Ectodermal cell (in vitro differentiated cells): ENCODE results near the gene PRSS1.
"Not testable (repeated sequence)": the region's sequence is repeated elsewhere in the genome, so short reads cannot be mapped to it uniquely, and the experiment has no call there.

ENCODE experiments used
- H3K27ac ChIP-seq: 2 replicates; pipeline ENCODE4 v1.7.0; 2013; ENCODE audit warnings: mild to moderate bottlenecking, low read depth, low read length; ENCODE audit not compliant: insufficient read depth, poor library complexity, severe bottlenecking
- H3K27me3 ChIP-seq: 2 replicates; pipeline ENCODE4 v1.7.0; 2013; ENCODE audit warnings: mild to moderate bottlenecking, low read length; ENCODE audit not compliant: insufficient read depth, control insufficient read depth, poor library complexity, severe bottlenecking
- H3K36me3 ChIP-seq: one replicate; pipeline ENCODE4 v1.7.0; 2013; ENCODE audit warnings: low read length; ENCODE audit not compliant: control insufficient read depth, insufficient read depth
- H3K4me1 ChIP-seq: one replicate; pipeline ENCODE4 v1.7.0; 2013; ENCODE audit warnings: low read length; ENCODE audit not compliant: control insufficient read depth, insufficient read depth
- H3K4me3 ChIP-seq: 2 replicates; pipeline ENCODE4 v1.7.0; 2013; ENCODE audit warnings: low read depth, low read length, control low read depth; ENCODE audit not compliant: insufficient read depth
- H3K9me3 ChIP-seq: 2 replicates; pipeline ENCODE4 v1.7.0; 2013; ENCODE audit warnings: mild to moderate bottlenecking, low read length, moderate library complexity; ENCODE audit not compliant: control insufficient read depth
- WGBS, 2 experiments: methylation state at CpG; one replicate each; pipeline ENCODE4 v1.1.7; 2013; ENCODE audit warnings: missing lambda C conversion rate in 2 of 2; 5-methylcytosine and 5-hydroxymethylcytosine counted together

PRSS1 gene

DNA sequence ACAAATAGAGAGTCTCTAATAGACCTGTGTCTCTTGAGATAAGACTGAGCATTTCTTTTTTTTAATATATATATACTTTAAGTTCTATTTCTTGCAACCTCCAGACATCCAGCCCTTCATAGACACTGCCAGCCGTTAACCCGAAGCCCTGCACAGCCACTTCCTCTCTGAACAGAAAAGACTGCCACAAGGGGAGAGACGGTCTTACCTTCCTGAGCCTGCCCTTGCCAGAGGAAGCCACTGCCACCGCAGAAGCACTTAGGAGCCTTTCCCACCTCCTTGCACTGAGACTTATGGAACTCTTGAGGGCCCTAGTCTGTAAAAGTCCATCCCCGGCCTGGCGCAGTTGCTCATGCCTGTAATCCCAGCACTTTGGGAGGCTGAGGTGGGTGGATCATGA, 31.8 kb upstream of the PRSS1 start:
- Histone ChIP-seq H3K9me3 (no peaks in the 10 kb centered on the region), H3K4me3 (no peak overlapping the region), H3K4me1 (no peaks in the 10 kb centered on the region), H3K27ac (no peak overlapping the region), H3K27me3 (no peaks in the 10 kb centered on the region), H3K36me3 (no peaks in the 10 kb centered on the region)
- WGBS, 2 experiments, result 91 to 93% methylated on average over 6 of the region's 6 CpGs

GRCh38 chr7:142718313-142718712, 31.0 kb upstream of the PRSS1 start:
- Histone ChIP-seq H3K27me3 (no peaks in the 10 kb centered on the region), H3K4me1 (no peaks in the 10 kb centered on the region), H3K36me3 (no peaks in the 10 kb centered on the region), H3K4me3 (no peak overlapping the region), H3K27ac (no peak overlapping the region), H3K9me3 (no peaks in the 10 kb centered on the region)
- 89 to 100% methylated on average over 1 of the region's 1 CpG for WGBS, 2 experiments

- H3K4me3 ChIP-seq, result no peak overlapping the region
- no peaks in the 10 kb centered on the region for H3K27me3 ChIP-seq
- 92 to 93% methylated on average over 8 of the region's 8 CpGs for WGBS, 2 experiments
Measured at GRCh38 chr7:142720172-142720773, 29.0 kb upstream of the PRSS1 start.

DNA sequence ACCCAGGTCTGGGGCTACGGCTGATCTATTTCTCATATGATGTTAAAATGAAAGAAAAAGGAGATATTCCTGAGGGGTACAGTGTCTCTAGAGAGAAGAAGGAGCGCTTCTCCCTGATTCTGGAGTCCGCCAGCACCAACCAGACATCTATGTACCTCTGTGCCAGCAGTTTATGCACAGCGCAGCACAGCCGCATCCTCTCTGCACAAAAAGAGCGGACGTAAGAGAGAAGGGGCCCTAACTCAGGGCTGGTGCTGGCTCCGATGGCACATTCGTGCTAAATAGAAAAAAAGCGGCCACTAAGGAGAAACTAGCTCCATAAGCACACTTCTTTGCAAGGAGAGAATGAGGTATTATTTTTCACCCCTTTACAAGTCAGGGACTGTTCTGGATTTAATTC, 28.3 kb upstream of the PRSS1 start:
- Histone ChIP-seq H3K4me3 (no peak overlapping the region), H3K27me3 (no peaks in the 10 kb centered on the region), H3K9me3 (no peaks in the 10 kb centered on the region), H3K27ac (no peak overlapping the region), H3K36me3 (no peaks in the 10 kb centered on the region), H3K4me1 (no peaks in the 10 kb centered on the region)
- 94 to 96% methylated on average over 10 of the region's 10 CpGs for WGBS, 2 experiments

More at GRCh38 chr7:142720172-142720773, 29.0 kb upstream of the PRSS1 start:
- H3K4me1 ChIP-seq, result no peaks in the 10 kb centered on the region
- no peaks in the 10 kb centered on the region for H3K36me3 ChIP-seq
- no peak overlapping the region for H3K27ac ChIP-seq
- no peaks in the 10 kb centered on the region for H3K9me3 ChIP-seq

DNA sequence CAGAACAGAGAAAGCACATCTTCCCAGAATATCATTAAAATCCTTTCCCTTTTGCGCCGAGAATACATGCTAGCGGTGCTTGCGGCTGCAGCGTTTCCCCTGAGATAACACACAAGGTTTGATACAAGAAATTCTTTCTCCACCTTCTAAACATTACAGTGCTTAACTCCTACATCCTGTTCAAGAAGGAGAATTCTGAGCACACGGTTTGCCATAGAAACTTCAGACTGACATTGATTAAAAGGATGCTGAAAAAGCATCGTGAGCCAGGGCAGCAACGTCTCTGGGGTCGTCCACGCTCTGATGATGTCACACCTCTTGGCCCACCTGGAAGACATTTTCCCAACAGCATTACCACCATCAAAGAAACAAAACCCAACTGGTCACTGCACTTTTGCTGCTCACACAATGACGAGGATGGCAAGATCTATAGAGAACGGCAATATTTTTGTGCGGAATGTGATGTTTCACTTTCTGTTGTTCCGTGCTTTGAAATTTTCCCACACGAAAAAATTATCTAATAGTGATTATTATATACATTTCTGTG, 27.0 kb upstream of the PRSS1 start:
- WGBS, 2 experiments, result 92% methylated on average over 13 to 14 of the region's 15 CpGs
- H3K4me3 ChIP-seq, result no peak overlapping the region
- no peak overlapping the region for H3K27ac ChIP-seq
- H3K36me3 ChIP-seq, result no peaks in the 10 kb centered on the region
- no peaks in the 10 kb centered on the region for H3K9me3 ChIP-seq
- no peaks in the 10 kb centered on the region for H3K27me3 ChIP-seq
- H3K4me1 ChIP-seq, result no peaks in the 10 kb centered on the region

DNA sequence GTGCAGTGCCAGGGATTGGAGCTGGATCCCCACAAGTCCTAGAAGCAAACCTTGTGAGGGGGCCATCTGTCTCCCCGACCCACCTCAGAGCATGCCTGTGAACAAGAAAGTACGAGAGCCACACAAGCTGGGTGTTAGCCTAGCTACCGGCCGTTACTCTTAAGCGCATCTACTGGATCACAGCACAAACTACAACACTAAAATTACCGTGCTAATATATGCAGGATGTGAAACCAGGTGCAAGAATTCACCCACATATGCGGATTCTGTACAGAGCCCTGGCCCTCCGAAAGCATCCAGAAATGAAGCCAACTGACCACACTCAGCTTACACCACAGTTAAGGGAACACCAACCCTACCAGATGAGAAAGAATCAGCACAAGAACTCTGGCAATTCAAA, 16.0 kb upstream of the PRSS1 start:
- Histone ChIP-seq H3K36me3 (no peaks in the 10 kb centered on the region), H3K4me3 (no peak overlapping the region), H3K27ac (no peak overlapping the region), H3K27me3 (no peaks in the 10 kb centered on the region), H3K9me3 (no peaks in the 10 kb centered on the region), H3K4me1 (no peaks in the 10 kb centered on the region)
- WGBS, 2 experiments, result 94 to 96% methylated on average over 8 of the region's 8 CpGs

GRCh38 chr7:142739923-142740492, 9.3 kb upstream of the PRSS1 start:
- H3K27me3 ChIP-seq, result no peaks in the 10 kb centered on the region
- WGBS, 2 experiments, result 74 to 84% methylated on average over 2 of the region's 2 CpGs

GRCh38 chr7:142740786-142741185, 8.5 kb upstream of the PRSS1 start:
- no peak overlapping the region for H3K27ac ChIP-seq
- H3K27me3 ChIP-seq, result no peaks in the 10 kb centered on the region
- WGBS, 2 experiments, result 95 to 96% methylated on average over 5 of the region's 5 CpGs
- H3K4me3 ChIP-seq, result no peak overlapping the region
- H3K4me1 ChIP-seq, result no peaks in the 10 kb centered on the region
- no peaks in the 10 kb centered on the region for H3K9me3 ChIP-seq
- H3K36me3 ChIP-seq, result no peaks in the 10 kb centered on the region

More at GRCh38 chr7:142739923-142740492, 9.3 kb upstream of the PRSS1 start:
- no peaks in the 10 kb centered on the region for H3K9me3 ChIP-seq
- H3K4me3 ChIP-seq, result no peak overlapping the region
- no peaks in the 10 kb centered on the region for H3K36me3 ChIP-seq
- no peaks in the 10 kb centered on the region for H3K4me1 ChIP-seq
- H3K27ac ChIP-seq, result no peak overlapping the region

DNA sequence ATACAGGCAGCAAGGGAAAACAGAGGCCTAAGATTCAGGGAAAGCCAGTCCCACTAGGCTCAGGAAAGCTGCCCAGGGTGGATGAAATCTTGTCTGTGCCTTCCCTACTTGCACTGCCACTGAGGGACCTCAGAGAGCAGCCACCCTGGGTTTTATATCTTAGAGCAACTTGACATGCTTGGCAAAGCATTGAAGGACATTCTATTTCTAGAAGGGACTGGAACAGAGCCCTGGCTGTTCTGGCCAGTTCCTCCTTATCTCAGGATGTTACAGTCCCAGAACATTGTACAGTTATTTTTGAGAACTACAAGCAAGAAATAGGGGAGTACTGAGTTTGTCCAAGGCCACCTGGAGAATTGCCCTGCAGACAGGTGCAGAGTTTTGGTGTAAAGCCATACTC, 7.3 kb upstream of the PRSS1 start:
- H3K4me3 ChIP-seq, H3K9me3 ChIP-seq, H3K27me3 ChIP-seq, H3K4me1 ChIP-seq, H3K27ac ChIP-seq, H3K36me3 ChIP-seq: not testable (repeated sequence)

DNA sequence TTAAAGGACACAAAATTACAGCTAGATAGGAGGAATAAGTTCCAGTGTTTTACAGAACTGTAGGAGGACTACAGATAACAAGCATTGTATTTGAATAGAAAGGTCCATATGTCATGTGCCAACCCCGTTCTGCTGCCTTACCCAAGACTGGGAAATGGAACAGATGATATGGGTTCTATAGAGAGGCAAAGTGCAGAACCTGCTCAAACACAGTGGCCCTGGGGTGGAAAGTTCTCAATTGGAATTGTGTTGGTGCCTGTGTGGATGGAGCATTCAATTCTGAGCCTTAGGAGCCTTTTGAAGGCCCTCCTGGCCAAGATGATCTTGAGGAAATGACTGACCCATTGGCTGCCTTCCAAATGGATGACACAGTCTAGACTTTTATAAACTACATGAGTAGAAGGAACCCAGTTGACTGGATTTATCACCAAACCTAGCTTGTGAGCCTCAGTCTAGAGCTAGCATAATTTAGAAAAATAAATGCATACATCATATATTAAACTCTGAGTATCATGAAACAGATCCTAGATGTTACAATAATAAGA, 4.1 kb upstream of the PRSS1 start:
- Histone ChIP-seq H3K27ac (no peak overlapping the region), H3K4me1 (no peaks in the 10 kb centered on the region), H3K9me3 (no peaks in the 10 kb centered on the region), H3K36me3 (no peaks in the 10 kb centered on the region), H3K4me3 (no peak overlapping the region), H3K27me3 (no peaks in the 10 kb centered on the region)
- WGBS, 2 experiments, result 92 to 98% methylated on average over 1 of the region's 1 CpG
